ENCODE measurements around the gene ALG12.

Gene ALG12

DNA sequence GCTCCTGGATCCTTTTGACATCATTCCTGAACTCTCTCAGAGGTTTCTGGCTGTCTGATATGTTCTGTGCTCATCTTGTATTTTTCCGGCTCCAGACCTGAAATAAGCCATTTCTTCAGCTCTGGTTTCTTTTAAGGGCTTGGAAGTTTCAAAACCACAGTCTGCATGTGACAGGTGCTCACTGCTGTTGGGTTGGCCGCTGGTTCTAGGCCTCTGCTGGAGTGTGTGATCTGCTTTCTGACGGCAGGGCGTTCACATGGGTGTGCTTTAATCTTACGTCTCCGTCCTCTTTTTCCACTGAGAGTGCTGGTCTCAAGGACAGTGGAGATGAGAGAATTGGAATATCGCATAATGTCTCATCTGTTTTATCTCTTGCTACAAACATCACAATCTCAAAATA lies 54.3 kb downstream of the ALG12 start:
- H3K4me1 Mint-ChIP-seq, result peaks cover 3% of the 10 kb centered on the region
- H3K27me3 Mint-ChIP-seq (ENCODE audit: low read depth, poor library complexity), result peaks cover 4% of the 10 kb centered on the region
- H3K4me3 Mint-ChIP-seq, result no peak overlapping the region
- H3K36me3 Mint-ChIP-seq (ENCODE audit: low read depth), result peaks cover 84% of the 10 kb centered on the region
- H3K27ac Mint-ChIP-seq, result no peak overlapping the region
- DNase-seq, result no peak
- peaks cover 72% of the 10 kb centered on the region for H3K9me3 Mint-ChIP-seq
- TF ChIP-seq, protein P1, sequence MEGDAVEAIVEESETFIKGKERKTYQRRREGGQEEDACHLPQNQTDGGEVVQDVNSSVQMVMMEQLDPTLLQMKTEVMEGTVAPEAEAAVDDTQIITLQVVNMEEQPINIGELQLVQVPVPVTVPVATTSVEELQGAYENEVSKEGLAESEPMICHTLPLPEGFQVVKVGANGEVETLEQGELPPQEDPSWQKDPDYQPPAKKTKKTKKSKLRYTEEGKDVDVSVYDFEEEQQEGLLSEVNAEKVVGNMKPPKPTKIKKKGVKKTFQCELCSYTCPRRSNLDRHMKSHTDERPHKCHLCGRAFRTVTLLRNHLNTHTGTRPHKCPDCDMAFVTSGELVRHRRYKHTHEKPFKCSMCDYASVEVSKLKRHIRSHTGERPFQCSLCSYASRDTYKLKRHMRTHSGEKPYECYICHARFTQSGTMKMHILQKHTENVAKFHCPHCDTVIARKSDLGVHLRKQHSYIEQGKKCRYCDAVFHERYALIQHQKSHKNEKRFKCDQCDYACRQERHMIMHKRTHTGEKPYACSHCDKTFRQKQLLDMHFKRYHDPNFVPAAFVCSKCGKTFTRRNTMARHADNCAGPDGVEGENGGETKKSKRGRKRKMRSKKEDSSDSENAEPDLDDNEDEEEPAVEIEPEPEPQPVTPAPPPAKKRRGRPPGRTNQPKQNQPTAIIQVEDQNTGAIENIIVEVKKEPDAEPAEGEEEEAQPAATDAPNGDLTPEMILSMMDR (IDR thresholded peaks at IDR 0.05), result no peak

DNA sequence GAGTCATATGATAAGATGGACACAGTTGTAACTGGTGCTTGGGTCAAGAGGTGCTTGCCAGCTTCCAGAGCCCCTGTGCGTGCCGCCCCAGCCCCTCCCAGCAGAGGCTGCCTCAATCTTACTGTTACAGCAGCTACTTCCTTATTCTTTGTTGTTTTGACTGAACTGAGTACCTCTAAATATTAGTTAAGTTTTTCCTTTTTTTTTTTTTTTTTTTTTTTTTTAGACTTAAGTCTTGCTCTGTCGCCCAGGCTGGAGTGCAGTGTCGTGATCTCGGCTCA lies 55.8 kb downstream of the ALG12 start:
- Mint-ChIP-seq H3K27me3 (ENCODE audit: low read depth, poor library complexity) (peaks cover 4% of the 10 kb centered on the region), H3K4me1 (peaks cover 14% of the 10 kb centered on the region), H3K4me3 (no peak overlapping the region), H3K9me3 (peaks cover 57% of the 10 kb centered on the region), H3K27ac (peak overlapping the region; percentile 81), H3K36me3 (ENCODE audit: low read depth) (peaks cover 78% of the 10 kb centered on the region)
- no peak for DNase-seq
- TF ChIP-seq, protein P1 (IDR thresholded peaks at IDR 0.05), result no peak

DNA sequence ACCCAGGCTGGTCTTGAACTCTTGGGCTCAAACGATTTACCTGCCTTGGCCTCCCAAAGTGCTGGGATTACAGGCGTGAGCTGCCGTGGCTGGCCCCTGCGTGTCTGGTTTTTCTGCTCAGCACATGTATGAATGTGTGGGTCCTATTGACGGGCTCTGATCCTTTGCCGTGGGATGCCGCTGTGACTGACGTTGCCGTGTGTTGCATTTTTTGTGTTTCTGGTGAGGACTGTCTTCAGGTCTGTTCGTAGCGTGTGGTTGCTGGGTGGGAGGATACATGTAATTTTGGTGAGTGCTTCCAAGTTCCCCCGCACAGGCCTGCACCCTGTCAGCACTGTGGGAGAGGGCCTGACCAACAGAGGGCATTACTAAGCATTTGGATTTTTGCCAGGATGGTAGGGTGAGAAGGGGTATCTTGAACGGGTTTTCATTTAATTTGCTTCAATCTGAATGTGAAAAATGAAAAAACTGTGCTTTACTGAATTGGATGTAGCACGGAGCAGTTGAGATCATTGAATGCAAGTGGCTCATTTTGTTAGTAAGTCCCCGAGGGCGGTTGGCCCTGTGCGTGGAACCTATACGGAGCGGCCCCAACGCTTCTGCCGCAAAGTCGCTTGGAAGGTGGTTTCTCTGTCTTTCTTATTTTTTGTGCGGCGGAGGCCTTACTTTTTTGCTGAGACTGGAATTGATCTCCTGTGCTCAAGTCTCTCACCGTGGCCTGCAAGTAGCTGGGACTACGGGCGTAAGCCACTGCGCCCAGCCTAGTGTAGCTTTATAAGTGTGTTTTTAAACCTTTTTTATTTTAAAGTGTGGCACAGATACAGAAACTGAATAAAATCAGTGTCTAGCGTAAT lies 56.4 kb downstream of the ALG12 start:
- H3K36me3 Mint-ChIP-seq (ENCODE audit: low read depth), result peaks cover 72% of the 10 kb centered on the region
- peaks cover 20% of the 10 kb centered on the region for H3K4me1 Mint-ChIP-seq
- H3K27ac Mint-ChIP-seq, result peak overlapping the region; percentile 81
- TF ChIP-seq, protein P1 (IDR thresholded peaks at IDR 0.05), result no peak
- DNase-seq, result no peak
- no peak overlapping the region for H3K4me3 Mint-ChIP-seq
- H3K27me3 Mint-ChIP-seq (ENCODE audit: low read depth, poor library complexity), result peaks cover 4% of the 10 kb centered on the region
- peaks cover 52% of the 10 kb centered on the region for H3K9me3 Mint-ChIP-seq

DNA sequence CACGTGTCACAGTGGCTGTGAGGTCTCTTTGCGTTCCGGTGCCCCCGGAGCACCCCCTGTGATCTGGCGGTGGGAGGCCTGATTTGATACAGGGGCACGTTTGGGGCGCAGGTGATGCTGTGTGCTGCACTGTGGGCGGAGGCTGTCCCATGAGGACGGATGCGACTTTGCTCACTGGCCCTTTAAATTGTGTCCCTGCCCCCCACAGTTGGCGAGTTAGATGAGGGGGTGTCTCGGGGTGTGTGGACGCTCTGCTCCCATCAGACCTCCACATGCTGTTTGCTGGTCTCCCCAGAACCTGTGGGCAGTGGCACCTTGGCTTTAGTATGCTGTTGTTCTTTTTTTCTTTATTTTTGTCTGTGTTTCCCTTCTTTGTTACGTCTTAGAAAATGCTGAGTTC lies 59.4 kb downstream of the ALG12 start:
- no peak for DNase-seq
- no peak overlapping the region for H3K4me3 Mint-ChIP-seq
- H3K9me3 Mint-ChIP-seq, result peaks cover 21% of the 10 kb centered on the region
- H3K4me1 Mint-ChIP-seq, result peaks cover 41% of the 10 kb centered on the region
- H3K36me3 Mint-ChIP-seq (ENCODE audit: low read depth), result peaks cover 42% of the 10 kb centered on the region
- peaks cover 4% of the 10 kb centered on the region for H3K27me3 Mint-ChIP-seq (ENCODE audit: low read depth, poor library complexity)
- H3K27ac Mint-ChIP-seq, result no peak overlapping the region
- TF ChIP-seq, protein P1 (IDR thresholded peaks at IDR 0.05), result no peak

DNA sequence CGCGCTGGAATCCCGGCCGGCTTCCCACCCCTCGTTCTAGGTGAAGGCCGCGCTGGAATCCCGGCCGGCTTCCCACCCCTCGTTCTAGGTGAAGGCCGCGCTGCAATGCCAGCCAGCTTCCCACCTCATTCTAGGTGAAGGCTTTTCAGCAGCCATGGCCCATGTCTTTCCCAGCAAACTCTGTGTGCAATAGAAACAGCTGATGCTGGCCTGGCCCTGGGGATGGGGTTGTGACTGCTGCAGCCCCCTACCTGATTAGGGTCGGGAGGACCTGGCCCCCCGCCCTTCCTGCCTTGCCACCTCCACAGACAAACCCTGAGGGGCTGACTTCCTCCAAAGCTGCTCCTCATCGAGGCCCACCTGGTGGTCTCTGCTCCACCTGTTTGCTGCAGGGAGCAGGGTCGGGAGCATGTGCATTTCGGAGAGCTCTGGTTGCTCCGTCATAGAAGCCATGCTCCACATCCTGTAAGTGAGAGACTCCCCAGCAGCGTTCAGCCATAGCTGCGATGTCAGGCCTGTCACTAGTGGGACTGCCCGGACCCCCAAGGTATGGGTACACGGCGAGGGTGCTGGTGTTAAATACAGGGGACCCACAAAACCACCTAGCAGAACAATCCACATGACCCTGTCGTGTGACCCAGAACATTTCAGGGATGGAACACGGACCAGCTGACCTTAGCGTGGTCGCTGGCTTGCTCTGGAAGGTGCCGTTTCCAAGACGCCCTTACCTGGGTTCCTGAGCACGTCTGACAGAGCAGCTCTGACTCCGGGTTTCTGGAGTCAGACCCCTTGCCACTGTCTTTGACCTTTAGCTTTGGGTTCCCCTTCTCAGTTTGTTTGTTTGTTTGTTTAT lies 61.2 kb downstream of the ALG12 start:
- Mint-ChIP-seq H3K27ac (no peak overlapping the region), H3K4me1 (peaks cover 41% of the 10 kb centered on the region), H3K9me3 (peaks cover 5% of the 10 kb centered on the region), H3K36me3 (ENCODE audit: low read depth) (peaks cover 26% of the 10 kb centered on the region), H3K27me3 (ENCODE audit: low read depth, poor library complexity) (peaks cover 15% of the 10 kb centered on the region), H3K4me3 (no peak overlapping the region)
- no peak for DNase-seq
- TF ChIP-seq, protein P1 (IDR thresholded peaks at IDR 0.05), result no peak
